IMR-90 (cell line): ENCODE data around the gene TERB1. TPM values are rescaled to one million over a fixed set of nuclear protein-coding genes. Genes with fewer than 3 reads are reported as not detected.

ENCODE experiments used
- ATAC-seq: fragments of 200-7000 bp; cut with Tn5 transposase; 2 replicates; pipeline ENCODE4 v1.9.1; 2020; ENCODE audit warnings: low read depth, mild to moderate bottlenecking, moderate library complexity
- BruUV-seq: library from RNA; stranded (reverse); fragments of 400-500 nt; replicated peaks from 2 replicates; lab custom pipeline; 2021; lab: Mats Ljungman, UMichigan
- CTCF ChIA-PET: fragments of 300-600 bp; formaldehyde crosslinking; extraction: SDS; loops from one replicate; lab custom pipeline; 2021; ENCODE audit warnings: antibody characterized with exemption; lab: Yijun Ruan, JAX
- POLR2A ChIA-PET: fragments of 300-600 bp; sonication (Branson Sonifier 250); formaldehyde crosslinking; loops from one replicate; lab custom pipeline; 2022; ENCODE audit warnings: antibody characterized with exemption; ENCODE audit not compliant: unreplicated experiment; lab: Charles Lee
- DNase-seq: peaks from one replicate; pipeline ENCODE4 v3.0.0; 2013
- H2AFZ ChIP-seq: replicated peaks from 2 replicates; pipeline ENCODE3; 2013; ENCODE audit warnings: low read length, mild to moderate bottlenecking; ENCODE audit not compliant: poor library complexity
- H2AK5ac ChIP-seq: 2 replicates; pipeline ENCODE4 v1.6.1; 2013; ENCODE audit warnings: low read depth, low read length, inconsistent platforms
- H2AK9ac ChIP-seq: replicated peaks from 2 replicates; pipeline ENCODE3; 2013; ENCODE audit warnings: mild to moderate bottlenecking, low read depth, low read length, moderate library complexity; ENCODE audit not compliant: poor library complexity
- H2BK120ac ChIP-seq: 2 replicates; pipeline ENCODE4 v1.6.1; 2013; ENCODE audit warnings: low read depth, low read length, inconsistent platforms
- H2BK15ac ChIP-seq: 3 replicates; pipeline ENCODE4 v1.6.1; 2013; ENCODE audit warnings: low read depth, low read length, inconsistent platforms
- H2BK20ac ChIP-seq: 2 replicates; pipeline ENCODE4 v1.6.1; 2013; ENCODE audit warnings: low read depth, mild to moderate bottlenecking, inconsistent platforms, low read length, moderate library complexity
- H2BK5ac ChIP-seq: 2 replicates; pipeline ENCODE4 v1.6.1; 2013; ENCODE audit warnings: mild to moderate bottlenecking, low read depth, low read length, inconsistent platforms; ENCODE audit not compliant: poor library complexity, severe bottlenecking
- H3K14ac ChIP-seq: replicated peaks from 2 replicates; pipeline ENCODE4 v1.6.1; 2013; ENCODE audit warnings: low read depth, low read length, inconsistent platforms
- H3K18ac ChIP-seq: 2 replicates; pipeline ENCODE4 v1.6.1; 2013; ENCODE audit warnings: low read depth, low read length, control low read depth
- H3K23ac ChIP-seq: 2 replicates; pipeline ENCODE4 v1.6.1; 2013; ENCODE audit warnings: low read depth, low read length, inconsistent platforms
- H3K27ac ChIP-seq: 2 replicates; pipeline ENCODE4 v1.5.1; 2013; ENCODE audit warnings: mild to moderate bottlenecking, control low read depth, low read length; ENCODE audit not compliant: insufficient read depth
- H3K27me3 ChIP-seq: 2 replicates; pipeline ENCODE4 v1.6.1; 2013; ENCODE audit warnings: low read length; ENCODE audit not compliant: control insufficient read depth, insufficient read depth
- H3K36me3 ChIP-seq: 2 replicates; pipeline ENCODE4 v1.6.1; 2013; ENCODE audit warnings: low read length, mixed read lengths; ENCODE audit not compliant: control insufficient read depth, insufficient read depth
- H3K4ac ChIP-seq: 2 replicates; pipeline ENCODE4 v1.6.1; 2013; ENCODE audit warnings: low read depth, low read length, inconsistent platforms
- H3K4me1 ChIP-seq: 2 replicates; pipeline ENCODE4 v1.6.1; 2013; ENCODE audit warnings: low read length, mixed read lengths; ENCODE audit not compliant: control insufficient read depth, insufficient read depth
- H3K4me2 ChIP-seq: 2 replicates; pipeline ENCODE4 v1.6.1; 2013; ENCODE audit warnings: low read depth, mild to moderate bottlenecking, control low read depth, low read length, moderate library complexity
- H3K4me3 ChIP-seq: 2 replicates; pipeline ENCODE4 v1.5.1; 2013; ENCODE audit warnings: low read depth, mild to moderate bottlenecking, control low read depth, low read length, moderate library complexity; ENCODE audit not compliant: insufficient read depth
- H3K56ac ChIP-seq: 2 replicates; pipeline ENCODE4 v1.6.1; 2013; ENCODE audit warnings: low read length, inconsistent platforms; ENCODE audit not compliant: insufficient read depth; ENCODE audit errors: extremely low read depth
- H3K79me1 ChIP-seq, 2 experiments: 2 replicates each; pipeline ENCODE4 v1.6.1; 2013; ENCODE audit warnings: low read length in 2 of 2, inconsistent platforms in 1 of 2, low read depth in 1 of 2
- H3K9ac ChIP-seq: 2 replicates; pipeline ENCODE4 v1.6.1; 2013; ENCODE audit warnings: low read depth, low read length, control low read depth
- H3K9me1 ChIP-seq: 2 replicates; pipeline ENCODE4 v1.6.1; 2013; ENCODE audit warnings: low read length, inconsistent platforms; ENCODE audit not compliant: insufficient read depth
- H3K9me3 ChIP-seq: 2 replicates; pipeline ENCODE4 v1.6.1; 2013; ENCODE audit warnings: low read length; ENCODE audit not compliant: control insufficient read depth, insufficient read depth
- H4K20me1 ChIP-seq: 2 replicates; pipeline ENCODE4 v1.6.1; 2013; ENCODE audit warnings: low read length, inconsistent platforms; ENCODE audit not compliant: insufficient read depth
- H4K5ac ChIP-seq: 2 replicates; pipeline ENCODE4 v1.6.1; 2013; ENCODE audit warnings: mild to moderate bottlenecking, low read depth, low read length, control low read depth
- H4K8ac ChIP-seq, 2 experiments: 2 replicates each; pipeline ENCODE4 v1.6.1; 2013; ENCODE audit warnings: low read depth in 2 of 2, low read length in 2 of 2, control low read depth in 1 of 2, inconsistent platforms in 1 of 2
- H4K91ac ChIP-seq: 2 replicates; pipeline ENCODE4 v1.6.1; 2013; ENCODE audit warnings: low read depth, low read length, inconsistent platforms; ENCODE audit not compliant: insufficient read depth
- BHLHE40 ChIP-seq: fragments of 150-350 bp; IDR thresholded peaks from 2 replicates; pipeline ENCODE4 v1.6.1; 2016; ENCODE audit warnings: mild to moderate bottlenecking, low read depth, low read length
- CEBPB ChIP-seq: IDR thresholded peaks from 2 replicates; pipeline ENCODE4 v1.6.1; 2012; ENCODE audit warnings: low read depth, low read length, improper control_type of control experiment
- CHD1 ChIP-seq: IDR thresholded peaks from 2 replicates; pipeline ENCODE4 v1.6.1; 2012; ENCODE audit warnings: low read depth, low read length, improper control_type of control experiment
- CTCF ChIP-seq: conservative IDR thresholded peaks from 2 replicates; pipeline ENCODE4 v1.5.1; 2012; ENCODE audit warnings: mild to moderate bottlenecking, low read depth, low read length, improper control_type of control experiment
- ELK1 ChIP-seq: fragments of 150-350 bp; IDR thresholded peaks from 2 replicates; pipeline ENCODE4 v1.6.1; 2016; ENCODE audit warnings: low read depth, mild to moderate bottlenecking, low read length, moderate library complexity, borderline replicate concordance
- FOS ChIP-seq: fragments of 150-350 bp; IDR thresholded peaks from 2 replicates; pipeline ENCODE4 v1.6.1; 2016; ENCODE audit warnings: low read depth, low read length
- MAFK ChIP-seq: IDR thresholded peaks from 2 replicates; pipeline ENCODE4 v1.6.1; 2012; ENCODE audit warnings: low read depth, low read length, improper control_type of control experiment
- MAZ ChIP-seq: IDR thresholded peaks from 2 replicates; pipeline ENCODE4 v1.6.1; 2012; ENCODE audit warnings: low read depth, mild to moderate bottlenecking, low read length, improper control_type of control experiment, moderate library complexity, borderline replicate concordance
- MXI1 ChIP-seq: IDR thresholded peaks from 2 replicates; pipeline ENCODE4 v1.6.1; 2012; ENCODE audit warnings: low read depth, mild to moderate bottlenecking, low read length, moderate library complexity, borderline replicate concordance
- NFE2L2 ChIP-seq: fragments of 150-350 bp; IDR thresholded peaks from 2 replicates; pipeline ENCODE4 v1.6.1; 2016; ENCODE audit warnings: low read depth, mild to moderate bottlenecking, low read length
- POLR2A ChIP-seq: IDR thresholded peaks from 2 replicates; pipeline ENCODE4 v1.6.1; 2012; ENCODE audit warnings: mild to moderate bottlenecking, low read depth, low read length
- RAD21 ChIP-seq: IDR thresholded peaks from 2 replicates; pipeline ENCODE4 v1.6.1; 2012; ENCODE audit warnings: low read length, improper control_type of control experiment
- RCOR1 ChIP-seq: IDR thresholded peaks from 2 replicates; pipeline ENCODE4 v1.6.1; 2012; ENCODE audit warnings: mild to moderate bottlenecking, low read length, improper control_type of control experiment; ENCODE audit not compliant: insufficient replicate concordance
- RFX5 ChIP-seq: IDR thresholded peaks from 2 replicates; pipeline ENCODE4 v1.8.0; 2012; ENCODE audit warnings: low read depth, mild to moderate bottlenecking, low read length, moderate library complexity
- SMC3 ChIP-seq: fragments of 150-350 bp; IDR thresholded peaks from 2 replicates; pipeline ENCODE4 v1.6.1; 2016; ENCODE audit warnings: low read depth, mild to moderate bottlenecking, antibody characterized with exemption, low read length, moderate library complexity
- dilution Hi-C: fragments of 300-500 bp; cut with HindIII; formaldehyde crosslinking; loops from one replicate; pipeline ENCODE4 v1.14.3; 2018; ENCODE audit warnings: low sequenced_read_pairs; ENCODE audit not compliant: unreplicated experiment
- in situ Hi-C: fragments of 300-500 bp; cut with MboI; formaldehyde crosslinking; loops from 3 replicates; pipeline ENCODE4 v1.14.3; 2019; ENCODE audit warnings: low sequenced_read_pairs, inconsistent platforms, mixed read lengths
- intact Hi-C: fragments of 100-400 bp; cut with micrococcal nuclease; formaldehyde crosslinking; loops from 2 replicates; pipeline ENCODE4 v1.10.0; 2022
- polyA plus RNA-seq, 3 experiments: library from polyadenylated mRNA; depleted of rRNA; stranded (reverse); fragments of >200 nt; gene quantifications; 2 replicates each; pipeline ENCODE4 v1.2.3, GENCODE V29; 2012; ENCODE audit warnings: low replicate concordance in 1 of 3
- total RNA-seq: library from RNA; depleted of rRNA; stranded (reverse); fragments of >200 nt; gene quantifications from 2 replicates; pipeline ENCODE4 v1.2.3, GENCODE V29; 2012
- TF ChIP-seq, protein P1 (sequence below): fragments of 150-350 bp; IDR thresholded peaks from 2 replicates; pipeline ENCODE4 v1.6.1; 2017; ENCODE audit warnings: mild to moderate bottlenecking, antibody characterized with exemption, low read length, low read depth

TERB1 gene
- total and polyA plus RNA-seq, 2 of the 4 experiments (the other 2 are of a cell fraction): not detected

GRCh38 chr16:66776457-66776856 lies 24.9 kb downstream of the TERB1 start:
- Histone ChIP-seq H2BK15ac (no peak overlapping the region), H3K27me3 (no peaks in the 10 kb centered on the region), H3K4me1 (0 out of 2 replicates have a peak, but pooled peaks cover 1% of the 10 kb centered on the region), H3K27ac (no peak overlapping the region), H2BK20ac (no peak overlapping the region), H3K9me3 (no peaks in the 10 kb centered on the region), H2AFZ (no peak overlapping the region), H3K14ac (no peak overlapping the region), H2AK9ac (no peak overlapping the region), H3K79me1 (no peaks in the 10 kb centered on the region), H4K91ac (no peak overlapping the region), H4K5ac (no peak overlapping the region), H2BK5ac (no peak overlapping the region), H3K18ac (no peak overlapping the region), H2AK5ac (no peak overlapping the region), H4K20me1 (no peaks in the 10 kb centered on the region), H3K9ac (no peak overlapping the region), H3K4ac (no peak overlapping the region), H3K9me1 (no peaks in the 10 kb centered on the region), H3K56ac (no peak overlapping the region; the same call in 1 of the 2 replicates), H3K36me3 (no peaks in the 10 kb centered on the region), H2BK120ac (no peak overlapping the region), H3K23ac (no peak overlapping the region), H4K8ac (no peak overlapping the region), H3K4me3 (no peak overlapping the region), H3K4me2 (no peak overlapping the region)
- TF ChIP-seq, protein P1, sequence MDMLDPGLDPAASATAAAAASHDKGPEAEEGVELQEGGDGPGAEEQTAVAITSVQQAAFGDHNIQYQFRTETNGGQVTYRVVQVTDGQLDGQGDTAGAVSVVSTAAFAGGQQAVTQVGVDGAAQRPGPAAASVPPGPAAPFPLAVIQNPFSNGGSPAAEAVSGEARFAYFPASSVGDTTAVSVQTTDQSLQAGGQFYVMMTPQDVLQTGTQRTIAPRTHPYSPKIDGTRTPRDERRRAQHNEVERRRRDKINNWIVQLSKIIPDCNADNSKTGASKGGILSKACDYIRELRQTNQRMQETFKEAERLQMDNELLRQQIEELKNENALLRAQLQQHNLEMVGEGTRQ: no peak
- no peak for TF ChIP-seq CEBPB
- no peak for TF ChIP-seq MAFK
- no peak for TF ChIP-seq NFE2L2
- TF ChIP-seq RCOR1: no peak
- TF ChIP-seq FOS: no peak
- no peak for TF ChIP-seq CTCF
- TF ChIP-seq CHD1: no peak
- TF ChIP-seq RFX5: no peak
- no peak for TF ChIP-seq ELK1
- no peak for TF ChIP-seq MAZ
- TF ChIP-seq MXI1: no peak
- TF ChIP-seq POLR2A: no peak
- TF ChIP-seq BHLHE40: no peak
- no peak for TF ChIP-seq RAD21
- no peak for TF ChIP-seq SMC3
- no TSS peak for BruUV-seq
- ATAC-seq (no peak), DNase-seq (no peak)
- in situ Hi-C loops (no loop called here), intact Hi-C loops (no loop called here), dilution Hi-C loops (no loop called here)
- POLR2A ChIA-PET: interaction anchor here (0.5 kb wide), 1 partner anchor 36 kb away, joined by 4 read pairs; no protein-coding TSS in a partner anchor
- CTCF ChIA-PET: no interaction called here
